Kidney tubule cell (primary cell): ENCODE measurements around the gene CCDC134.
"Not testable (repeated sequence)": the region's sequence is repeated elsewhere in the genome, so short reads cannot be mapped to it uniquely, and the experiment has no call there.

Experiments used
- DNase-seq: peaks from one replicate; pipeline ENCODE4 v3.0.0-alpha.2; 2018; ENCODE audit warnings: low spot score

The CCDC134 gene

GRCh38 chr22:41823797-41824196 is 23.3 kb downstream of the CCDC134 start:
- DNase-seq: no peak

GRCh38 chr22:41825376-41825775 is 24.9 kb downstream of the CCDC134 start:
- no peak for DNase-seq

GRCh38 chr22:41826021-41826420 is 25.5 kb downstream of the CCDC134 start:
- DNase-seq: no peak

GRCh38 chr22:41826430-41827383 is 26.2 kb downstream of the CCDC134 start:
- no peak for DNase-seq

- no peak for DNase-seq
Observed at GRCh38 chr22:41827671-41828070, 27.2 kb downstream of the CCDC134 start.

GRCh38 chr22:41828516-41828915 is 28.0 kb downstream of the CCDC134 start:
- DNase-seq: no peak

- no peak for DNase-seq
Observed at GRCh38 chr22:41830174-41830573, 29.7 kb downstream of the CCDC134 start.

- no peak for DNase-seq
Observed at GRCh38 chr22:41831383-41831782, 30.9 kb downstream of the CCDC134 start.

- peak; percentile 22 for DNase-seq
Observed at GRCh38 chr22:41831828-41832552, 31.5 kb downstream of the CCDC134 start.

- DNase-seq: peak; percentile 100
Observed at GRCh38 chr22:41832553-41833368, 32.3 kb downstream of the CCDC134 start, which contains the start of gene SREBF2. TSS of gene SREBF2 (plus strand) at chr22:41833105. CDS start at chr22:41833271, 166 bp downstream.

- peak; percentile 30 for DNase-seq
Observed at GRCh38 chr22:41833369-41834004, 33.0 kb downstream of the CCDC134 start.

- DNase-seq: no peak
Observed at GRCh38 chr22:41834005-41834944, 33.8 kb downstream of the CCDC134 start.

- not testable (repeated sequence) for DNase-seq
Observed at GRCh38 chr22:41835462-41835861, 35.0 kb downstream of the CCDC134 start.

GRCh38 chr22:41836551-41836950 is 36.1 kb downstream of the CCDC134 start:
- DNase-seq: peak; percentile 65

- no peak for DNase-seq
Observed at GRCh38 chr22:41838842-41839618, 38.6 kb downstream of the CCDC134 start.

- DNase-seq: no peak
Observed at GRCh38 chr22:41840216-41840615, 39.7 kb downstream of the CCDC134 start.

GRCh38 chr22:41841085-41841712 is 40.7 kb downstream of the CCDC134 start:
- no peak for DNase-seq

- no peak for DNase-seq
Observed at GRCh38 chr22:41842996-41843970, 42.8 kb downstream of the CCDC134 start.
